Activated gamma-delta T cell (primary cell): ENCODE data around the gene PROSER1.
"Not testable (repeated sequence)": the region's sequence is repeated elsewhere in the genome, so short reads cannot be mapped to it uniquely, and the experiment has no call there.

ENCODE experiments used
- DNase-seq: peaks from one replicate; lab custom pipeline; 2025; lab: John Stamatoyannopoulos, UW

PROSER1 gene

GRCh38 chr13:39025433-39025839 is 12.5 kb downstream of the PROSER1 start:
- DNase-seq, result no peak

DNA sequence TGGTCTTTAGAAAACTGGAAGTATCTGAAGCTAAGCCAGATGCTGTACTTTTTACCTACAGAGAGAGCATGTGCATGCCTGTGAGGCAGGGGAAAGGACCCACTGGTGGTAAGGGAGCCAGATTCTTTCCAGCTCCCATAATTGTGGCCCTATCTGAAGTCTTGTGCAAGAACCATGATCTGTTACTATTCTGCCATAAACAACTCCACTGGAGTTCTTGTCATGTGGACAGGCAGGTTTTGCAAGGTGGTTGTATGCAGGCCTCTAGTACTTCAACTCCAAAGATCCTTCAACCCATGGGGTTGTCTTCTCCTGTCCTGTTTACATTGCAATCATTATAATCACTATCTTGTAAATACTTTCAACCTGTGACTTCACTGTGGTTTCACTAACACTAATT is 14.1 kb downstream of the PROSER1 start:
- DNase-seq, result no peak

- no peak for DNase-seq
Measured at GRCh38 chr13:39023316-39023715, 14.6 kb downstream of the PROSER1 start.

DNA sequence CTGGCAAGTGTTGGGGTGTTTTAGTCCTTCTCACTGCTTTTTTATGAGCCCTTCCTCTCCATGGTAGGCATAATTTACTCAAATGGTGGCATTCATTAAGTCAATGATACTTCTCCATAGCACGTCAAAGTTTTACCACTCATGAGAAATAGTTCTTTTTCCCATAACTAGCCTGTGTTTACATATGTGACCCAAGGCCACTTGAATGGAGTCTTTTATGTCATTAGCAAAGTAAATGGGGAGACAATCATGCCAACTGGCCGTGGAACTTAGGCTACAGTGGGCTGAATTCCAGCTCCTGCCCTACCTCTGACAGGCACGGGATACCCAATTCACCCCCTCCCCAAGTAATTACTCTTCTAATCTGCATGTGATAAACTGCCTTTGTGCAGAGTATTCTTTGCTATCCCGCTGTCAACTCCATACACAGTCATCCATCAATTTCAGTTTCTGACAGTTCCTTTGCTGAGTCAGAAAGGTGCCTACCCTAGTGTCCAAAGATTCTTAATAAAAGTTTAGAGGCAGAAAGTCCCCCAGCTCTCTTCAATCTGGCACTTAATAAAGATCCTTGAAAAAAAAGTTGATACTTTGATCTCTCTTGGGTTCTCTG is 16.9 kb downstream of the PROSER1 start:
- DNase-seq, result no peak

DNA sequence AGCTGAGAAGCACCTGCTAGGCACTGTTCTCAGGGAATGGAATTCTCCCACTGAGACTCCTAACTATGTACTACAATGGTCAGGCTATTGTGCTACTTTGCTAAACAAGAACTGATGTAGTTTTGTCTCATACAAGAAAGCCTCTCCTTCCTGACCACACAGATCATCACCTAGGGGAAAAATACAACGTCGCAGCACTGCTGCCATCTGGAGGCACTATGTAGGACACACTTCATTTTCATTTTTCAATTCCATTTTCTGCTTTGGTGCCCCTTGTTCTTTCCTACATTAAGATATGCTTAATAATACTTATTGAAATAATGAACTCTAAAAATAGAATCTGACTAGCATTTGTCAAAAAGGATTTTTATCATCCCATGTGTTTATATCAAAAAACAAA is 21.1 kb downstream of the PROSER1 start:
- no peak for DNase-seq

GRCh38 chr13:39016087-39016486 is 21.8 kb downstream of the PROSER1 start:
- no peak for DNase-seq

GRCh38 chr13:39013462-39013861 is 24.4 kb downstream of the PROSER1 start:
- no peak for DNase-seq

DNA sequence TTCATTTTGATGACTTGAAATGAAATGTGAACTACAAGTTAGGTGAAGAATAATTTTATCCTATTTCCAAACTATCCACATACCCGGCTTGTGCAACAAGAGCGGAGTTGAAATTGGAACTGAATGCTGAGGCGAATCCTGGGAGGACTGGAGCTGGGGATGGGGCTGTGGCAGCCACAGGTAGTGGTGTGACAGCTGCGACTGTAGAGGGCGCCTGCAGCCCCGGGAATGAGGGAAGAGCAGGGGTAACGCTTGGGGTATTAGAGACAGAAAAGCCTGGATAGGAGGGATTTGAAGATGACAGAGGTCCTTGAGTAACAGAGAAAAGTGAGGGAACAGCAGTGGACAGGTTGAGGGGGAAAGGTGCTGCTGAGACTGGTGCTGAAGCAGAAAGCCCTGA is 25.3 kb downstream of the PROSER1 start:
- DNase-seq, result no peak

DNA sequence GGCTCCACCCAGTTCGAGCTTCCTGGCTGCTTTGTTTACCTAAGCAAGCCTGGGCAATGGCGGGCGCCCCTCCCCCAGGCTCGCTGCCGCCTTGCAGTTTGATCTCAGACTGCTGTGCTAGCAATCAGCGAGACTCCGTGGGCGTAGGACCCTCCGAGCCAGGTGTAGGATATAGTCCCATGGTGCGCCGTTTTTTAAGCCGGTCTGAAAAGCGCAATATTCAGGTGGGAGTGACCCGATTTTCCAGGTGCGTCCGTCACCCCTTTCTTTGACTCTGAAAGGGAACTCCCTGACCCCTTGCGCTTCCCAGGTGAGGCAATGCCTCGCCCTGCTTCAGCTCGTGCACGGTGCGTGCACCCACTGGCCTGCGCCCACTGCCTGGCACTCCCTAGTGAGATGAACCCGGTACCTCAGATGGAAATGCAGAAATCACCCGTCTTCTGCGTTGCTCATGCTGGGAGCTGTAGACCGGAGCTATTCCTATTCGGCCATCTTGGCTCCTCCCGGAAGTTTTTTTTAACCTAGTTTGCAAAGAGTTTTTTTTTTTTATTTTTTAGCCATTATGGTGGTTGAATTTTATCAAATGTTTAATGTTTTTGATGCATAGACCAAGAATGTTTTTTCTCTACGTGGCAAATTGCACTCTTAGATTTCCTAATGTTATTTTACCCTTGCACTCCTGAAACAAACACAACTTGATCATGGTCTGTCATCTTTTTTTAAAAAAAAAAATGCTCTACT is 31.3 kb downstream of the PROSER1 start:
- not testable (repeated sequence) for DNase-seq

DNA sequence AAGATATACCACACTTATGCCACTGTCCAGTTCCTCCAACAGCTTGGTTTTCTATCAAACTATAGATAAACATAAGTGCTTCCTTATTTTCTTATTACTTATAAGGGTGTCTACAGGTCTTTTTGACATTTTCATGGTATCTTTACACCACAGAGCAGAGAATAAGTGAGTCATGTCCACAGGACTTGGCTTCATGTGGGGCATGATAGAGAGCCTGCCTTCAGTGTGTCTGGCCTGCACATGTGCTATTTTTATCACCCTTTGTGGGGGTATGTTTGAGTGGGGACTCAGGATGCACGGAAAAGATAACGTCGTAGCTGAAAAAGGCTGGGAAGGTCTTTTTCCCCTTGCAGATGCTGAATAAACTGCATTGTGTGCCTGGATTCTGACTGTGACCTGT is 39.1 kb downstream of the PROSER1 start:
- no peak for DNase-seq

DNA sequence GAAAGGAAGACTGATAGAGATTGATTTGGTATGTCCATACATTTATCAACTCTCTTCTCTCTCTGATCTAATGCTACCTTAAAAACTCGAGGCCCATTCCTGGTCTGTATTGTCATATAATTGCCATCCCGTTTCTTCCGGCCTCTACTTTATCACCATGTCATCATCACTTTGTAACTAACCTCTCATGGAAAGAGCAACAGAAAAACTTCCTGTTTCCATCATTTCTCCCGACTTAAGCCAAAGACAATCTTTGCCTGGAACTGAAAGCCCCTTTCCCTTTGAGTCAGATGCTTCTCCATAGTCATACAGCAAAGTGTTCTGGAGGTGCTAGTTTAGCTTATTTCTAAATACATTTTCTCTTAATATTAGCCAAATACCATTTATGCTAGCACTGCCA is 44.5 kb downstream of the PROSER1 start:
- no peak for DNase-seq

- no peak for DNase-seq
Measured at GRCh38 chr13:38990693-38991092, 47.2 kb downstream of the PROSER1 start, which contains the start of gene STOML3. Gene STOML3, minus strand, starts transcription at chr13:38990831. Its CDS starts 110 bp downstream, at chr13:38990721.

DNA sequence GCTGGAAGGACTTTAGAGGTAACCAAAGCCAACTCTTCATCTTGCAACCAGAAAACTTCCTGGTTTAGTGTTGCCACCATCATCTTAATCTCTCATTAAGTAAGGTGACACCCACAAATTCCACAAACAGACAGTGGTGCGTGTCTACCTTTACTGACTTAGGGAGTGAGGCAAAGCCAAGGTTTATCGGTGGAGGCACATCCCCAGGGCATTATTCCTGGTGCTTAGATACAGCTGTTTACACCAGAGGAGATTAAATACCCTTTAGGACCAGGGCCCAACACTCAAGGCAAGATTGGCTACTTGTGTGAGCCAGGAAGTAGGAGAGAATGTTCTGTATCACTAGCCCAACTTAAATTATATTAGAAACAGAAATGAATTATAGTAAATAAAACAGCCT is 56.8 kb downstream of the PROSER1 start:
- no peak for DNase-seq

GRCh38 chr13:38980750-38981078 is 57.2 kb downstream of the PROSER1 start:
- no peak for DNase-seq

DNA sequence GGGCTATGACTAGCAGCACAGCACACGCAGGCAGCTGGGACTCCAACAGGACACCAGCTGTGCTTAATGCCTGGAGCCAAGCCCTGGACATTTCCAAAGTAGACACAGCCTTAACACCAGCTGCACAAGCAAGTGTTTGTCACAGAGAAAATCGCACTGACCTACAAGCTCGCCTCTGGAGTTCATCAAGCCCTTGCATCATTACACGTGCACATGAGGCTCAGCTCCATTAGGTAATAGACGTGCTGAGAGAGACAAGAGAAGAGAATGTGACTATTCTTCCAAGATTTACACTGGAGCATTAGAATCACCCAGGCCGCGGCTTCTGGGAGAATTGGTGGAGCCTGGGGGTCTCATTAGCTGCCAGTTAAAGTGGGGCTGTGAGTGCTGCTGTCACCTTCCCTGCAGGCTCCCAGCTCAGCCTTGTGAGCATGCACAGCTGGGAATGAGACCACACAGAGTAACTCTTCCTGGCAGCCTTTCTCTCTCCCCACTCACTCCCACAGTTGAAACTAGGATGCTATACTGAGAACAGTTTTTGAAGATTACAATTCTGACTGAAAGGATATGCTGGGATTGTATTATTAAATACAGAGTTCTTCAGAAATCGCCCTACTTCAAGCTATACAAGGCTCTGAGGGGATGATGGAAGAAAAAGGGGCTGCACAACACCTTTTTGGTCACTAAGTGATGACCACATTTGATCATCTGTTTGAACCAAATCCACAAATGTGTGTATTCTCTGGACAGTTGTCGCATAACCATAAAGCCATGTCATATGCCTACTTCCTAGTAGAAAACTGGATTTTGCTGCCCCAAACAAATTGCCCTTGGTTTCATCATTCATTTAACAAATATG is 57.8 kb downstream of the PROSER1 start:
- no peak for DNase-seq

DNA sequence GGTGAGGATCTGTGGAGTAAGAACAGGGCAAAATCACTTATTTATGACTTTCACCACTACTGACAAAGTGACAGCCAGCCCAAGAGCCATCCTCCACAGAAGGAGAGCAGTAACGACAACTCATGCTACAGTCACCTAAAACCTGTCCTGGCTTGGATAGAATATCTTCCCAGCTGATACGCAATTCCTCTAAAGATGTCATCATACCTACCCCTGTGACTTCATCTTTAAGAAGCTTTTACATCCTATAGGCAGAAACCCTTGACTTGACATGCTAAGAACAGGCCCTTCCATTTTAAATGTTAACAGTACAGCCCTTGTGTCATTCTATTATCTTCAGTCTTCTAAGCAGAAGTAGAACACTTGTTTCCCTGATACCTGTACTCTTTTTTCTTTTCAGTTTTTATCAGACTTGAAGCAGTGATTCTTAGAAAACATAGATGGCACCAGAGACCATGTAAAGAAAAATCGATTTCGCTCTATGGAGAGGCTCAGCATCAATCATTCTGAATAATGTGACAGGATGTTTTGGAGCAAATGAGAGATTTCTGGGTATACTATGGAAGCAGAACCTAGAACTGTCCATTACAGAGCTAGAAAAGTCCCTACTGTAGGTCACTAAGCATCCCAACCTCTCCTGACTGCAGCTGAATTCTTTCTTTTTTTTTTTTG is 67.4 kb downstream of the PROSER1 start:
- DNase-seq, result no peak

DNA sequence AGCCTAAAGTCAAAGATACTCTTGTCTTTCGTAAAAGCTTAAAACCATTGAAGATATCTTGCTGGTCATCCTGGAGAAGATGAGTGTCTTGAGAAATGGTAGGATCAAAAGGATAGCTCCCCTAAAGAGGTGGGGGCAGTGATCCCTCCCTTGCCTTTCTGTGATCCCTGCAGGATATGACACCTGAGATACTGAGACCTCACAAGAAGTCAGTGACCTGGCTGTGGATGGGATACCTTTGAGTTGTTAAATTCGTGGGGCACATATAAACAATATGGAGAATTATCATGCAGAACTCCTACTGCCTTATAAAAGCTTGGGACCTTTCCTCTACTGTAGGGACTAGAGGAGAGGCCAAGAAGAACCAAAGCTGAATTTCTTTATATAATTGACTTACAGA is 68.7 kb downstream of the PROSER1 start:
- no peak for DNase-seq

DNA sequence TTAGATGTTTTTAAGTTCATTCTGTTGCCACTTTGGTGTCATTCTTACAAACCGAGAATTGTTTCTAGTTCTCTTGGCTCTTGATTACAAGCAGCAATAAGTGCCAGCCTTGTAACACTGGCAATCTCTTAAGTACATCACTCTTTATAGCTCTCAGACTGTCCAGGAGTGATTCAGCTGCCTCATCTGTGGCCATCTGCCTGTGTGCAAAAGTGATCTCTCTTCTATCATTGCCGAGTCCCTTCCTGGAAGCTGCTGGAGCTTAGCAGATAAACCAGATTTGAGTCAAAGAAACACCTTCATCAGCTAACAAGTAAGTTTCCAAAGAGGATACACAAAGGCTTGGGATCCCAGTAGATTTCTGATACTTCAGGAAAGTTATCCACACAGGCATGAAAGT is 70.4 kb downstream of the PROSER1 start:
- DNase-seq, result no peak

GRCh38 chr13:38965281-38965680 is 72.6 kb downstream of the PROSER1 start:
- DNase-seq, result no peak

- no peak for DNase-seq
Measured at GRCh38 chr13:38960175-38960574, 77.7 kb downstream of the PROSER1 start.
